Cardiac fibroblast (primary cell): Measurements from ENCODE around the gene LHFPL3.

Experiments used
- DNase-seq, 2 donors: peaks; one replicate each; pipeline versions ENCODE4 v3.0.0 to v3.0.0-alpha.2; 2010; ENCODE audit warnings: low read depth in 2 of 2
- H3K4me3 ChIP-seq, 2 donors: replicated peaks in 1 of 2; 1 replicate in 1 of 2; 2 replicates in 1 of 2; pipeline ENCODE4 v1.5.1; 2011; ENCODE audit warnings: low read depth in 2 of 2, low read length in 2 of 2, mild to moderate bottlenecking in 2 of 2, moderate library complexity in 1 of 2
- TF ChIP-seq, protein P1 (sequence below): IDR thresholded peaks from one replicate; pipeline ENCODE4 v1.5.1; 2011; ENCODE audit warnings: low read depth, mild to moderate bottlenecking, low read length, inconsistent platforms

The LHFPL3 gene

DNA sequence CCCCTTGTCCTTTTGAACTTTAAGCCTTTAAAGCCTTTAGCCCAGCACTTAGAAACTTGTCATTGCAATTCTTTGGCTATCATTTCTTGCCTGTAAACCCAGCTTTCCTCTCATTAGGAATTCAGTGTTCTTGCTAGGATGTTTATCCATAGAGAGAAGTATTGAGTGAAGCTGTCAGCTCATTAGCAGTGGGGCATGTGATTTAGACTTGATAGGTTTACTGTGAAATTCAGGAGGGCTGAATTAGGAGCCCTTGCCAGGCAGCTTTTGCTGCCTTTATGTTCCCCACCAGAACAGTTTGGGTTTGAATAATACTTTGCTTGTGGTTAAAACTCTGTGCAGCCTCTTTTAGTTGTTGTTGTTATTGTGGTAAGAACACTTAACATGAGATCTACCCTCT is 39.5 kb downstream of the LHFPL3 start:
- TF ChIP-seq, protein P1, sequence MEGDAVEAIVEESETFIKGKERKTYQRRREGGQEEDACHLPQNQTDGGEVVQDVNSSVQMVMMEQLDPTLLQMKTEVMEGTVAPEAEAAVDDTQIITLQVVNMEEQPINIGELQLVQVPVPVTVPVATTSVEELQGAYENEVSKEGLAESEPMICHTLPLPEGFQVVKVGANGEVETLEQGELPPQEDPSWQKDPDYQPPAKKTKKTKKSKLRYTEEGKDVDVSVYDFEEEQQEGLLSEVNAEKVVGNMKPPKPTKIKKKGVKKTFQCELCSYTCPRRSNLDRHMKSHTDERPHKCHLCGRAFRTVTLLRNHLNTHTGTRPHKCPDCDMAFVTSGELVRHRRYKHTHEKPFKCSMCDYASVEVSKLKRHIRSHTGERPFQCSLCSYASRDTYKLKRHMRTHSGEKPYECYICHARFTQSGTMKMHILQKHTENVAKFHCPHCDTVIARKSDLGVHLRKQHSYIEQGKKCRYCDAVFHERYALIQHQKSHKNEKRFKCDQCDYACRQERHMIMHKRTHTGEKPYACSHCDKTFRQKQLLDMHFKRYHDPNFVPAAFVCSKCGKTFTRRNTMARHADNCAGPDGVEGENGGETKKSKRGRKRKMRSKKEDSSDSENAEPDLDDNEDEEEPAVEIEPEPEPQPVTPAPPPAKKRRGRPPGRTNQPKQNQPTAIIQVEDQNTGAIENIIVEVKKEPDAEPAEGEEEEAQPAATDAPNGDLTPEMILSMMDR = no peak
- H3K4me3 ChIP-seq = no peak overlapping the region
- no peak for DNase-seq

DNA sequence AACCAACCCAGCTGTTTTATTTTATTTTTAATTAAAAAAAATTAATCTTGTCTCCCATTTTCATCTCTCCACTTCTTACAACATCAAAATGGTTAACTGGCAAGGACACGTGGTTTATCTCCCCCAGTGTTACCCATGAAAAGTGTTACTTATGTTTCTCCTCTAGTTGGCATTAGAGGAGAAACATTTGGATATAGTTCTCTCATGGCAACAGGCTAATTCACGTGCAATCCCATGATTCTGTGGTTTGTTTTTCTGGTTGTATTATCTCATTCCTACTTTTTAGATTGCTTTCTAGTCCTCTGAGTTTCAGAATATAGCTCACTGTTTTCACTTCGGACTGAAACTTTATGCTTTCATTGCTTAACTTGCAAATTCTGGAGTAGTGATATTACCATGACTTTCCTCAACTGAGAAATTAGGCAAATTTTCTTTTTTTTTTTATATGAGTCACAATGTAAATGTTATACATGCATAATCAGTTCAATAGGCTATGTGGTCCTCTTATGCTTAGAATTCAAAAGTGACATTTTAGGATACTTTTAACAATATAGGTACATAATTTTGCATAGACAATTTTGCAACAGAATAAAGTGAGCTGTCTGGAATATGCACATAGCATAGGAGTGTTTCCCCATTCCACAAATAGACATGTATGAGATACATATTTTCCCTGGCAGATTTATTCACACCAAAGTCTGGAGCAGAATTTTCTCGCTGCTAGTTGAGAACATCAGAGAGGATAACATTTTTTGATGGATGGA is 43.0 kb downstream of the LHFPL3 start:
- no peak overlapping the region for H3K4me3 ChIP-seq
- TF ChIP-seq, protein P1 = no peak
- DNase-seq = no peak

DNA sequence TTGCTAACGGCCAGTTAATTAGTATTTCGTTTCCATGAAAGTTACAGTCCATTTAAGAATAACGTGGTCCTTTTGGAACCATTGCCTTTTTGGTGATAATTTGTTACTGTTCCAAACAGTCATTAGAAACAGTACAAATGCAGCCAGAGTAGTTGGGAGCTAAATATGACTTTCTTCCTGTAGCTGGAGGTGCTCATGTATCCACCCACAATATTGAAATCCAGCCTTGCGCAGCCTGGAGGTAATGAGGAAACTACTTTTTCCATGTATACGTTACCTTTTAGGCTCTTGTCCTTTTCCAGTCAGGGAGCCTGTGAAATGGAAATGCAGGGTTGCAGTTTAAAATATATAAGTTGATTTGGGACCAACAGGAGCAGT is 43.6 kb downstream of the LHFPL3 start:
- TF ChIP-seq, protein P1 = no peak
- DNase-seq = no peak
- no peak overlapping the region for H3K4me3 ChIP-seq

DNA sequence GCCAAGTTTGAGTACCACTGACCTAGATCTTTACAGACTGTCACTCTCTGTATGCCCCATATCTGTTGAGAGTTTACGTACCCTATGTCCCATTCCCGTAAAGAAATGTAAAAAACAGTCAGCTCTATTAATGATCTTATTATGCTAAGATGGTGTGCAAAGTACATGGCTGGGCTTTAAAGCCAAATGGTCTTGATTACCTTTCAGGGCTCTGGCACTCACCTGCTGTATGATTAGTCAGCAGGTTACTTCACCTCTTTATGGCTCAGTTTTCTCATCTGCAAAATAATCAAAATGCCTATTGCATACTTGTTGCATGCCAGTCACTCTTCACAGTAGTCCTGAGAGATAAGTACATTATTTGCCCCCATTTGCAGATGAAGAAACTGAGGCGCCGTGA is 54.2 kb downstream of the LHFPL3 start:
- TF ChIP-seq, protein P1 = no peak
- DNase-seq = no peak
- no peak overlapping the region for H3K4me3 ChIP-seq

DNA sequence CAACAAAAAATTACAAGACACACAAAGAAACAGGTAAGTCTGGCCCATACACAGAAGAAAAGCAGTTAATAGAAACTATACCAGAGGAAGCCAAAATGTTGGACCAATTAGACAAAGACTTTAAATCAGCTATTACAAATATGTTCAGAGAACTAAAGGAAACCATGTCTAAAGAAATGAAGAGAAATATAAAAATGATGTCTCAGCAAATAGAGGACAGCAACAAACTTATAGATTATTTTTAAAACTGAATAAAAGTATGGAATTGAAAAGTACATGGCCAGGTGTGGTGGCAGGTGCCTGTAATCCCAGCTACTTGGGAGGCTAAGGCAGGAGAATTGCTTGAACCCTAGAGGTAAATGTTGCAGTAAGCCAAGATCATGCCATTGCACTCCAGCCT is 58.5 kb downstream of the LHFPL3 start:
- TF ChIP-seq, protein P1 = no peak
- no peak for DNase-seq
- H3K4me3 ChIP-seq = no peak overlapping the region

DNA sequence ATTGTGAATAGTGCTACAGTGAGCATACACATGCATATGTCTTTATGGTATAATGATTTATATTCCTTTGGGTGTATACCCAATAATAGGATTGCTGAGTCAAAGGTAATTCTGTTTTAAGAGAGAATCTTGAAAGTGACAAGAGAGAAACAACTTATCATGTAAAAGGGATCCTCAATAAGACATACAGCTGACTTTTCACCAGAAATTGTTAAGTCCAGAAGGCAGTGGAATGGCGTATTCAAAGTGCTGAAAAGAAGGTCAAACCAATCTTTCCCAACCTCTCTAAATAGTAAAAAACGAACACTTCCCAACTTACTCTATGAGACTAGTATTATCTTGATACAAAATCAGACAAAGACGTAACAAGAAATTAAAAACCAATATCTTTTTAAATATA is 59.8 kb downstream of the LHFPL3 start:
- TF ChIP-seq, protein P1 = no peak
- DNase-seq = no peak
- H3K4me3 ChIP-seq = no peak overlapping the region

DNA sequence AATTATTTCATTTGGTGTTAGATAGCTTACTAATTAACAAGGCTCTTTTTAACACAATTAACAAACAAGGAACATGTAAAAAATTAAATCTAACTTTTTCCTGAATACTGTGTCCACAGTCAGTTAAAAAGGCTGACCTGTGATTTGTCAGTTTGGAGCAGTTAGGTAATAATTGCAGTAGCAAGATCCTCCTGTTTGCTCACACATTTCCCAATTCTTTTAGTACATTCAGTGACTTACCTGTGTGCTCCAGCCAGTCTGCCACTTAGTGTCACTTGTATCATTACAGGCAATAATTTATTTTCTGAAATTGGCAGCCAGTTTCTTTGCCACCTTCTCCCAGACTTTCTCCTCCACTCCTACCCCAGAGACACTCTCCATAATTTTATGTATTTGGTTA is 66.8 kb downstream of the LHFPL3 start:
- TF ChIP-seq, protein P1 = no peak
- no peak for DNase-seq

More for the DNA sequence above, 66.8 kb downstream of the LHFPL3 start:
- no peak overlapping the region for H3K4me3 ChIP-seq
